IMR-90 (cell line): Measurements from ENCODE around the gene PTK7. TPM values are rescaled to one million over a fixed set of nuclear protein-coding genes. Genes with fewer than 3 reads are reported as not detected.

Source experiments
- ATAC-seq: fragments of 200-7000 bp; cut with Tn5 transposase; 2 replicates; pipeline ENCODE4 v1.9.1; 2020; ENCODE audit warnings: low read depth, mild to moderate bottlenecking, moderate library complexity
- BruUV-seq: library from RNA; stranded (reverse); fragments of 400-500 nt; replicated peaks from 2 replicates; lab custom pipeline; 2021; lab: Mats Ljungman, UMichigan
- CTCF ChIA-PET: fragments of 300-600 bp; formaldehyde crosslinking; extraction: SDS; loops from one replicate; lab custom pipeline; 2021; ENCODE audit warnings: antibody characterized with exemption; lab: Yijun Ruan, JAX
- POLR2A ChIA-PET: fragments of 300-600 bp; sonication (Branson Sonifier 250); formaldehyde crosslinking; loops from one replicate; lab custom pipeline; 2022; ENCODE audit warnings: antibody characterized with exemption; ENCODE audit not compliant: unreplicated experiment; lab: Charles Lee
- DNase-seq: peaks from one replicate; pipeline ENCODE4 v3.0.0; 2013
- H2AFZ ChIP-seq: replicated peaks from 2 replicates; pipeline ENCODE3; 2013; ENCODE audit warnings: low read length, mild to moderate bottlenecking; ENCODE audit not compliant: poor library complexity
- H2AK5ac ChIP-seq: 2 replicates; pipeline ENCODE4 v1.6.1; 2013; ENCODE audit warnings: low read depth, low read length, inconsistent platforms
- H2AK9ac ChIP-seq: replicated peaks from 2 replicates; pipeline ENCODE3; 2013; ENCODE audit warnings: mild to moderate bottlenecking, low read depth, low read length, moderate library complexity; ENCODE audit not compliant: poor library complexity
- H2BK120ac ChIP-seq: 2 replicates; pipeline ENCODE4 v1.6.1; 2013; ENCODE audit warnings: low read depth, low read length, inconsistent platforms
- H2BK15ac ChIP-seq: 3 replicates; pipeline ENCODE4 v1.6.1; 2013; ENCODE audit warnings: low read depth, low read length, inconsistent platforms
- H2BK20ac ChIP-seq: 2 replicates; pipeline ENCODE4 v1.6.1; 2013; ENCODE audit warnings: low read depth, mild to moderate bottlenecking, inconsistent platforms, low read length, moderate library complexity
- H2BK5ac ChIP-seq: 2 replicates; pipeline ENCODE4 v1.6.1; 2013; ENCODE audit warnings: mild to moderate bottlenecking, low read depth, low read length, inconsistent platforms; ENCODE audit not compliant: poor library complexity, severe bottlenecking
- H3K14ac ChIP-seq: replicated peaks from 2 replicates; pipeline ENCODE4 v1.6.1; 2013; ENCODE audit warnings: low read depth, low read length, inconsistent platforms
- H3K18ac ChIP-seq: 2 replicates; pipeline ENCODE4 v1.6.1; 2013; ENCODE audit warnings: low read depth, low read length, control low read depth
- H3K23ac ChIP-seq: 2 replicates; pipeline ENCODE4 v1.6.1; 2013; ENCODE audit warnings: low read depth, low read length, inconsistent platforms
- H3K27ac ChIP-seq: 2 replicates; pipeline ENCODE4 v1.5.1; 2013; ENCODE audit warnings: mild to moderate bottlenecking, control low read depth, low read length; ENCODE audit not compliant: insufficient read depth
- H3K27me3 ChIP-seq: 2 replicates; pipeline ENCODE4 v1.6.1; 2013; ENCODE audit warnings: low read length; ENCODE audit not compliant: control insufficient read depth, insufficient read depth
- H3K36me3 ChIP-seq: 2 replicates; pipeline ENCODE4 v1.6.1; 2013; ENCODE audit warnings: low read length, mixed read lengths; ENCODE audit not compliant: control insufficient read depth, insufficient read depth
- H3K4ac ChIP-seq: 2 replicates; pipeline ENCODE4 v1.6.1; 2013; ENCODE audit warnings: low read depth, low read length, inconsistent platforms
- H3K4me1 ChIP-seq: 2 replicates; pipeline ENCODE4 v1.6.1; 2013; ENCODE audit warnings: low read length, mixed read lengths; ENCODE audit not compliant: control insufficient read depth, insufficient read depth
- H3K4me2 ChIP-seq: 2 replicates; pipeline ENCODE4 v1.6.1; 2013; ENCODE audit warnings: low read depth, mild to moderate bottlenecking, control low read depth, low read length, moderate library complexity
- H3K4me3 ChIP-seq: 2 replicates; pipeline ENCODE4 v1.5.1; 2013; ENCODE audit warnings: low read depth, mild to moderate bottlenecking, control low read depth, low read length, moderate library complexity; ENCODE audit not compliant: insufficient read depth
- H3K56ac ChIP-seq: 2 replicates; pipeline ENCODE4 v1.6.1; 2013; ENCODE audit warnings: low read length, inconsistent platforms; ENCODE audit not compliant: insufficient read depth; ENCODE audit errors: extremely low read depth
- H3K79me1 ChIP-seq, 2 experiments: 2 replicates each; pipeline ENCODE4 v1.6.1; 2013; ENCODE audit warnings: low read length in 2 of 2, inconsistent platforms in 1 of 2, low read depth in 1 of 2
- H3K9ac ChIP-seq: 2 replicates; pipeline ENCODE4 v1.6.1; 2013; ENCODE audit warnings: low read depth, low read length, control low read depth
- H3K9me1 ChIP-seq: 2 replicates; pipeline ENCODE4 v1.6.1; 2013; ENCODE audit warnings: low read length, inconsistent platforms; ENCODE audit not compliant: insufficient read depth
- H3K9me3 ChIP-seq: 2 replicates; pipeline ENCODE4 v1.6.1; 2013; ENCODE audit warnings: low read length; ENCODE audit not compliant: control insufficient read depth, insufficient read depth
- H4K20me1 ChIP-seq: 2 replicates; pipeline ENCODE4 v1.6.1; 2013; ENCODE audit warnings: low read length, inconsistent platforms; ENCODE audit not compliant: insufficient read depth
- H4K5ac ChIP-seq: 2 replicates; pipeline ENCODE4 v1.6.1; 2013; ENCODE audit warnings: mild to moderate bottlenecking, low read depth, low read length, control low read depth
- H4K8ac ChIP-seq, 2 experiments: 2 replicates each; pipeline ENCODE4 v1.6.1; 2013; ENCODE audit warnings: low read depth in 2 of 2, low read length in 2 of 2, control low read depth in 1 of 2, inconsistent platforms in 1 of 2
- H4K91ac ChIP-seq: 2 replicates; pipeline ENCODE4 v1.6.1; 2013; ENCODE audit warnings: low read depth, low read length, inconsistent platforms; ENCODE audit not compliant: insufficient read depth
- BHLHE40 ChIP-seq: fragments of 150-350 bp; IDR thresholded peaks from 2 replicates; pipeline ENCODE4 v1.6.1; 2016; ENCODE audit warnings: mild to moderate bottlenecking, low read depth, low read length
- CEBPB ChIP-seq: IDR thresholded peaks from 2 replicates; pipeline ENCODE4 v1.6.1; 2012; ENCODE audit warnings: low read depth, low read length, improper control_type of control experiment
- CHD1 ChIP-seq: IDR thresholded peaks from 2 replicates; pipeline ENCODE4 v1.6.1; 2012; ENCODE audit warnings: low read depth, low read length, improper control_type of control experiment
- CTCF ChIP-seq: conservative IDR thresholded peaks from 2 replicates; pipeline ENCODE4 v1.5.1; 2012; ENCODE audit warnings: mild to moderate bottlenecking, low read depth, low read length, improper control_type of control experiment
- FOS ChIP-seq: fragments of 150-350 bp; IDR thresholded peaks from 2 replicates; pipeline ENCODE4 v1.6.1; 2016; ENCODE audit warnings: low read depth, low read length
- MAFK ChIP-seq: IDR thresholded peaks from 2 replicates; pipeline ENCODE4 v1.6.1; 2012; ENCODE audit warnings: low read depth, low read length, improper control_type of control experiment
- MAZ ChIP-seq: IDR thresholded peaks from 2 replicates; pipeline ENCODE4 v1.6.1; 2012; ENCODE audit warnings: low read depth, mild to moderate bottlenecking, low read length, improper control_type of control experiment, moderate library complexity, borderline replicate concordance
- MXI1 ChIP-seq: IDR thresholded peaks from 2 replicates; pipeline ENCODE4 v1.6.1; 2012; ENCODE audit warnings: low read depth, mild to moderate bottlenecking, low read length, moderate library complexity, borderline replicate concordance
- NFE2L2 ChIP-seq: fragments of 150-350 bp; IDR thresholded peaks from 2 replicates; pipeline ENCODE4 v1.6.1; 2016; ENCODE audit warnings: low read depth, mild to moderate bottlenecking, low read length
- POLR2A ChIP-seq: IDR thresholded peaks from 2 replicates; pipeline ENCODE4 v1.6.1; 2012; ENCODE audit warnings: mild to moderate bottlenecking, low read depth, low read length
- RAD21 ChIP-seq: IDR thresholded peaks from 2 replicates; pipeline ENCODE4 v1.6.1; 2012; ENCODE audit warnings: low read length, improper control_type of control experiment
- RCOR1 ChIP-seq: IDR thresholded peaks from 2 replicates; pipeline ENCODE4 v1.6.1; 2012; ENCODE audit warnings: mild to moderate bottlenecking, low read length, improper control_type of control experiment; ENCODE audit not compliant: insufficient replicate concordance
- RFX5 ChIP-seq: IDR thresholded peaks from 2 replicates; pipeline ENCODE4 v1.8.0; 2012; ENCODE audit warnings: low read depth, mild to moderate bottlenecking, low read length, moderate library complexity
- SMC3 ChIP-seq: fragments of 150-350 bp; IDR thresholded peaks from 2 replicates; pipeline ENCODE4 v1.6.1; 2016; ENCODE audit warnings: low read depth, mild to moderate bottlenecking, antibody characterized with exemption, low read length, moderate library complexity
- USF2 ChIP-seq: fragments of 150-350 bp; IDR thresholded peaks from 2 replicates; pipeline ENCODE4 v1.6.1; 2017; ENCODE audit warnings: mild to moderate bottlenecking, antibody characterized with exemption, low read length, low read depth
- WGBS, 2 experiments: methylation state at CpG; one replicate each; pipeline versions ENCODE4 v1.1.5 to v1.1.7; 2013; ENCODE audit warnings: missing lambda C conversion rate in 2 of 2; ENCODE audit not compliant: insufficient read length in 1 of 2; ENCODE audit errors: extremely low coverage in 2 of 2; 5-methylcytosine and 5-hydroxymethylcytosine counted together
- dilution Hi-C: fragments of 300-500 bp; cut with HindIII; formaldehyde crosslinking; loops from one replicate; pipeline ENCODE4 v1.14.3; 2018; ENCODE audit warnings: low sequenced_read_pairs; ENCODE audit not compliant: unreplicated experiment
- in situ Hi-C: fragments of 300-500 bp; cut with MboI; formaldehyde crosslinking; loops from 3 replicates; pipeline ENCODE4 v1.14.3; 2019; ENCODE audit warnings: low sequenced_read_pairs, inconsistent platforms, mixed read lengths
- intact Hi-C: fragments of 100-400 bp; cut with micrococcal nuclease; formaldehyde crosslinking; loops from 2 replicates; pipeline ENCODE4 v1.10.0; 2022
- polyA plus RNA-seq, 3 experiments: library from polyadenylated mRNA; depleted of rRNA; stranded (reverse); fragments of >200 nt; gene quantifications; 2 replicates each; pipeline ENCODE4 v1.2.3, GENCODE V29; 2012; ENCODE audit warnings: low replicate concordance in 1 of 3
- total RNA-seq: library from RNA; depleted of rRNA; stranded (reverse); fragments of >200 nt; gene quantifications from 2 replicates; pipeline ENCODE4 v1.2.3, GENCODE V29; 2012

PTK7 gene
- total and polyA plus RNA-seq, 2 of the 4 experiments (the other 2 are of a cell fraction): 47.1 to 142 TPM

- 100% methylated on average over 2 of the region's 6 CpGs; no CpG with 5 or more reads in 1 of the 2 experiments for WGBS, 2 experiments
- Histone ChIP-seq H3K14ac (peak overlapping the region; percentile 32), H3K9me3 (no peaks in the 10 kb centered on the region), H3K9ac (no peak overlapping the region), H2BK120ac (peak overlapping the region; percentile 83), H3K79me1 (peaks cover 45 to 92% of the 10 kb centered on the region in 2 experiments), H4K91ac (peak overlapping the region; percentile 45; the same call in 1 of the 2 replicates), H4K20me1 (peaks cover 49% of the 10 kb centered on the region), H3K18ac (0 out of 2 replicates have a peak overlapping the region, but pooled peaks have one; percentile 27), H3K4me3 (no peak overlapping the region), H3K4ac (peak overlapping the region; percentile 89), H4K8ac (0 out of 4 replicates have a peak overlapping the region, but pooled peaks of 1 of the 2 experiments have one; percentile 75), H3K27me3 (no peaks in the 10 kb centered on the region), H2BK5ac (peak overlapping the region; percentile 44), H3K36me3 (peaks cover under 1% of the 10 kb centered on the region; the same call in 1 of the 2 replicates), H2AK9ac (peak overlapping the region; percentile 31), H3K27ac (no peak overlapping the region; the same call in 1 of the 2 replicates), H2BK15ac (peak overlapping the region; percentile 62; the same call in 1 of the 3 replicates), H2AK5ac (peak overlapping the region; percentile 25; the same call in 1 of the 2 replicates), H2BK20ac (peak overlapping the region; percentile 33; the same call in 1 of the 2 replicates), H3K23ac (peak overlapping the region; percentile 76; the same call in 1 of the 2 replicates), H3K9me1 (peaks cover 45% of the 10 kb centered on the region), H3K4me1 (peaks cover 66% of the 10 kb centered on the region), H2AFZ (no peak overlapping the region), H3K4me2 (no peak overlapping the region), H3K56ac (no peak overlapping the region), H4K5ac (peak overlapping the region; percentile 9; the same call in 1 of the 2 replicates)
- ATAC-seq: no peak
- dilution Hi-C loops: no loop called here
- BruUV-seq: no TSS peak
- DNase-seq: no peak
- POLR2A ChIA-PET: interaction anchor here (0.6 kb wide), 1 partner anchor 27 kb away, joined by 3 read pairs; no protein-coding TSS in a partner anchor
- intact Hi-C loops: no loop called here
- in situ Hi-C loops: no loop called here
- CTCF ChIA-PET: interaction anchor here (3.7 kb wide), 1 partner anchor 19 kb away, joined by 17 read pairs; no protein-coding TSS in a partner anchor
- TF ChIP-seq CEBPB: no peak
- TF ChIP-seq RCOR1: no peak
- TF ChIP-seq MAZ: no peak
- no peak for TF ChIP-seq CTCF
- TF ChIP-seq SMC3: no peak
- TF ChIP-seq CHD1: no peak
- TF ChIP-seq FOS: no peak
- no peak for TF ChIP-seq MAFK
- no peak for TF ChIP-seq POLR2A
- TF ChIP-seq MXI1: no peak
- no peak for TF ChIP-seq RFX5
- TF ChIP-seq RAD21: no peak
- no peak for TF ChIP-seq USF2
- TF ChIP-seq NFE2L2: no peak
- no peak for TF ChIP-seq BHLHE40
Observed at GRCh38 chr6:43124481-43124880, 48.4 kb downstream of the PTK7 start.
